Neural cell (in vitro differentiated cells): ENCODE measurements around the gene IGFBP2. TPM values are rescaled to one million over a fixed set of nuclear protein-coding genes. Genes with fewer than 3 reads are reported as not detected.

Source experiments
- H2AFZ ChIP-seq: fragments of 200-600, 300-800 bp; sonication (generic), shearing (Covaris generic); 2 replicates; pipeline ENCODE4 v1.6.0; 2014; ENCODE audit warnings: low read depth, mild to moderate bottlenecking, antibody characterized with exemption, low read length, moderate library complexity
- H3F3A ChIP-seq: fragments of 200-600 bp; shearing (Covaris generic); 2 replicates; pipeline ENCODE4 v1.6.1; 2016; ENCODE audit warnings: mild to moderate bottlenecking, moderate library complexity, mixed read lengths, antibody characterized with exemption, low read length; ENCODE audit not compliant: insufficient read depth, poor library complexity, severe bottlenecking
- H3K27ac ChIP-seq: fragments of 200-600, 300-800 bp; sonication (generic), shearing (Covaris generic); 2 replicates; pipeline ENCODE4 v1.5.1; 2014; ENCODE audit warnings: mild to moderate bottlenecking, low read length, moderate library complexity
- H3K27me3 ChIP-seq: fragments of 300-800, 200-600 bp; sonication (generic), shearing (Covaris generic); 2 replicates; pipeline ENCODE4 v1.6.0; 2014; ENCODE audit warnings: mild to moderate bottlenecking, low read depth, low read length, moderate library complexity; ENCODE audit not compliant: insufficient read depth
- H3K36me3 ChIP-seq: fragments of 300-800, 200-600 bp; sonication (generic), shearing (Covaris generic); 2 replicates; pipeline ENCODE4 v1.5.1; 2014; ENCODE audit warnings: mild to moderate bottlenecking, antibody characterized with exemption, low read length, moderate library complexity; ENCODE audit not compliant: insufficient read depth
- H3K4me2 ChIP-seq: fragments of 300-800, 200-600 bp; sonication (generic), shearing (Covaris generic); 2 replicates; pipeline ENCODE4 v1.6.0; 2014; ENCODE audit warnings: mild to moderate bottlenecking, low read length
- H3K4me3 ChIP-seq: fragments of 300-800, 200-600 bp; sonication (generic), shearing (Covaris generic); 2 replicates; pipeline ENCODE4 v1.5.1; 2014; ENCODE audit warnings: mild to moderate bottlenecking, low read length, moderate library complexity
- H3K79me2 ChIP-seq: fragments of 200-600 bp; shearing (Covaris generic); replicated peaks from 2 replicates; pipeline ENCODE4 v1.6.0; 2014; ENCODE audit warnings: mild to moderate bottlenecking, low read length, moderate library complexity; ENCODE audit not compliant: insufficient read depth
- H3K9ac ChIP-seq: fragments of 300-800, 200-600 bp; sonication (generic), shearing (Covaris generic); 2 replicates; pipeline ENCODE4 v1.6.1; 2016; ENCODE audit warnings: mild to moderate bottlenecking, low read length, mixed read lengths
- H3K9me2 ChIP-seq: fragments of 200-600 bp; shearing (Covaris generic); 2 replicates; pipeline ENCODE4 v1.6.1; 2016; ENCODE audit warnings: mild to moderate bottlenecking, low read length, mixed read lengths; ENCODE audit not compliant: insufficient read depth
- H3K9me3 ChIP-seq: fragments of 200-600, 300-800 bp; sonication (generic), shearing (Covaris generic); 2 replicates; pipeline ENCODE4 v1.6.1; 2016; ENCODE audit warnings: mild to moderate bottlenecking, mixed run types, low read length, moderate library complexity, mixed read lengths
- H4K20me1 ChIP-seq: fragments of 200-600 bp; shearing (Covaris generic); 2 replicates; pipeline ENCODE4 v1.6.1; 2016; ENCODE audit warnings: mild to moderate bottlenecking, mixed run types; ENCODE audit not compliant: insufficient read depth
- CTCF ChIP-seq: fragments of 450-650 bp; IDR thresholded peaks from 2 replicates; pipeline ENCODE4 v1.5.1; 2014; ENCODE audit warnings: antibody characterized with exemption, mild to moderate bottlenecking, moderate library complexity; ENCODE audit not compliant: poor library complexity, severe bottlenecking
- EP300 ChIP-seq: fragments of 450-650 bp; conservative IDR thresholded peaks from 2 replicates; pipeline ENCODE4 v1.6.1; 2014; ENCODE audit warnings: antibody characterized with exemption, mild to moderate bottlenecking, moderate library complexity; ENCODE audit not compliant: poor library complexity, severe bottlenecking
- EZH2 ChIP-seq: fragments of 200-600, 300-800 bp; shearing (Covaris generic), sonication (generic); IDR thresholded peaks from 2 replicates; pipeline ENCODE4 v1.6.1; 2014; ENCODE audit warnings: antibody characterized with exemption, low read length, borderline replicate concordance, mild to moderate bottlenecking; ENCODE audit not compliant: insufficient read depth, poor library complexity, severe bottlenecking
- MXI1 ChIP-seq: fragments of 450-650 bp; conservative IDR thresholded peaks from 2 replicates; pipeline ENCODE4 v1.6.1; 2014; ENCODE audit warnings: antibody characterized with exemption, mild to moderate bottlenecking; ENCODE audit not compliant: poor library complexity, severe bottlenecking
- POLR2AphosphoS5 ChIP-seq: IDR thresholded peaks from 2 replicates; pipeline ENCODE4 v1.6.1; 2012
- RAD21 ChIP-seq: fragments of 450-650 bp; conservative IDR thresholded peaks from 2 replicates; pipeline ENCODE4 v1.6.1; 2014; ENCODE audit warnings: antibody characterized with exemption, mild to moderate bottlenecking, moderate library complexity
- SMC3 ChIP-seq: fragments of 450-650 bp; conservative IDR thresholded peaks from 2 replicates; pipeline ENCODE4 v1.6.1; 2014; ENCODE audit warnings: antibody characterized with exemption, mild to moderate bottlenecking, moderate library complexity; ENCODE audit not compliant: poor library complexity
- TAF1 ChIP-seq: IDR thresholded peaks from 2 replicates; pipeline ENCODE4 v1.6.1; 2012; ENCODE audit warnings: low read depth
- polyA plus RNA-seq: library from polyadenylated mRNA; depleted of rRNA; stranded (reverse); fragments of >200 nt; gene quantifications from 2 replicates; pipeline ENCODE4 v1.2.3, GENCODE V29; 2014
- TF ChIP-seq, protein P1 (sequence below): IDR thresholded peaks from 2 replicates; pipeline ENCODE4 v1.6.1; 2012; ENCODE audit warnings: borderline replicate concordance

Gene IGFBP2
- polyA plus RNA-seq, 1 donor from 2014 or later = 150 TPM

- no peaks in the 10 kb centered on the region for H4K20me1 ChIP-seq
- no peak for TF ChIP-seq RAD21
- no peak for TF ChIP-seq POLR2AphosphoS5
- no peak for TF ChIP-seq EP300
- TF ChIP-seq, protein P1, sequence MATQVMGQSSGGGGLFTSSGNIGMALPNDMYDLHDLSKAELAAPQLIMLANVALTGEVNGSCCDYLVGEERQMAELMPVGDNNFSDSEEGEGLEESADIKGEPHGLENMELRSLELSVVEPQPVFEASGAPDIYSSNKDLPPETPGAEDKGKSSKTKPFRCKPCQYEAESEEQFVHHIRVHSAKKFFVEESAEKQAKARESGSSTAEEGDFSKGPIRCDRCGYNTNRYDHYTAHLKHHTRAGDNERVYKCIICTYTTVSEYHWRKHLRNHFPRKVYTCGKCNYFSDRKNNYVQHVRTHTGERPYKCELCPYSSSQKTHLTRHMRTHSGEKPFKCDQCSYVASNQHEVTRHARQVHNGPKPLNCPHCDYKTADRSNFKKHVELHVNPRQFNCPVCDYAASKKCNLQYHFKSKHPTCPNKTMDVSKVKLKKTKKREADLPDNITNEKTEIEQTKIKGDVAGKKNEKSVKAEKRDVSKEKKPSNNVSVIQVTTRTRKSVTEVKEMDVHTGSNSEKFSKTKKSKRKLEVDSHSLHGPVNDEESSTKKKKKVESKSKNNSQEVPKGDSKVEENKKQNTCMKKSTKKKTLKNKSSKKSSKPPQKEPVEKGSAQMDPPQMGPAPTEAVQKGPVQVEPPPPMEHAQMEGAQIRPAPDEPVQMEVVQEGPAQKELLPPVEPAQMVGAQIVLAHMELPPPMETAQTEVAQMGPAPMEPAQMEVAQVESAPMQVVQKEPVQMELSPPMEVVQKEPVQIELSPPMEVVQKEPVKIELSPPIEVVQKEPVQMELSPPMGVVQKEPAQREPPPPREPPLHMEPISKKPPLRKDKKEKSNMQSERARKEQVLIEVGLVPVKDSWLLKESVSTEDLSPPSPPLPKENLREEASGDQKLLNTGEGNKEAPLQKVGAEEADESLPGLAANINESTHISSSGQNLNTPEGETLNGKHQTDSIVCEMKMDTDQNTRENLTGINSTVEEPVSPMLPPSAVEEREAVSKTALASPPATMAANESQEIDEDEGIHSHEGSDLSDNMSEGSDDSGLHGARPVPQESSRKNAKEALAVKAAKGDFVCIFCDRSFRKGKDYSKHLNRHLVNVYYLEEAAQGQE = no peak
- TF ChIP-seq CTCF = no peak
- TF ChIP-seq MXI1 = no peak
- no peak for TF ChIP-seq EZH2
- TF ChIP-seq SMC3 = no peak
- TF ChIP-seq TAF1 = no peak
- peak overlapping the region; percentile 94 for H3K4me2 ChIP-seq
- peaks cover 4% of the 10 kb centered on the region for H3F3A ChIP-seq
- H3K4me3 ChIP-seq = peak overlapping the region; percentile 98
- no peaks in the 10 kb centered on the region for H3K9me3 ChIP-seq
- H3K27me3 ChIP-seq = no peaks in the 10 kb centered on the region
- no peak overlapping the region for H3K27ac ChIP-seq
- peak overlapping the region; percentile 68 for H3K9ac ChIP-seq
- H3K79me2 ChIP-seq = peaks cover 33% of the 10 kb centered on the region
- H3K9me2 ChIP-seq = no peaks in the 10 kb centered on the region
- H2AFZ ChIP-seq = no peak overlapping the region
- no peaks in the 10 kb centered on the region for H3K36me3 ChIP-seq
Measured at GRCh38 chr2:216634370-216635148, 1.3 kb downstream of the IGFBP2 start.

- Histone ChIP-seq H3K36me3 (no peaks in the 10 kb centered on the region), H2AFZ (no peak overlapping the region), H3K4me2 (peak overlapping the region; percentile 94), H3K79me2 (peaks cover 39% of the 10 kb centered on the region), H3K9ac (peak overlapping the region; percentile 68), H3K4me3 (peak overlapping the region; percentile 98), H3K9me2 (no peaks in the 10 kb centered on the region), H4K20me1 (no peaks in the 10 kb centered on the region), H3K27me3 (no peaks in the 10 kb centered on the region), H3F3A (peaks cover 4% of the 10 kb centered on the region), H3K9me3 (no peaks in the 10 kb centered on the region), H3K27ac (no peak overlapping the region)
- TF ChIP-seq SMC3 (no peak), EZH2 (no peak), MXI1 (no peak), TAF1 (no peak), CTCF (no peak), RAD21 (no peak), POLR2AphosphoS5 (no peak), EP300 (no peak)
- TF ChIP-seq, protein P1 = no peak
Measured at GRCh38 chr2:216635171-216635570, 2.0 kb downstream of the IGFBP2 start.
